GM12878 (cell line): ENCODE measurements around the gene CNOT2.

Experiments
- ASH2L ChIP-seq: fragments of 300-600, 200-600 bp; sonication (generic); IDR thresholded peaks from 2 replicates; pipeline ENCODE4 v1.6.1; 2017; ENCODE audit warnings: low read depth, mild to moderate bottlenecking, borderline replicate concordance
- BACH1 ChIP-seq: fragments of 450-650 bp; IDR thresholded peaks from 2 replicates; pipeline ENCODE4 v1.6.1; 2017; ENCODE audit warnings: mild to moderate bottlenecking, borderline replicate concordance
- CTCF ChIP-seq, 3 experiments: IDR thresholded peaks in 2 of 3; conservative IDR thresholded peaks in 1 of 3; 2 replicates each; pipeline ENCODE4 v1.5.1; 2011; ENCODE audit warnings: low read depth in 3 of 3, low read length in 3 of 3, mild to moderate bottlenecking in 3 of 3, control low read depth in 2 of 3, moderate library complexity in 2 of 3, inconsistent platforms in 1 of 3, mixed read lengths in 1 of 3; ENCODE audit not compliant: control insufficient read depth in 2 of 3, insufficient read depth in 1 of 3; ENCODE audit errors: extremely low read depth in 1 of 3
- MYC ChIP-seq: IDR thresholded peaks from 2 replicates; pipeline ENCODE4 v1.6.1; 2011; ENCODE audit warnings: mild to moderate bottlenecking, low read length, moderate library complexity, inconsistent platforms; ENCODE audit not compliant: insufficient read depth, insufficient replicate concordance, insufficient read length, severe bottlenecking
- NFIC ChIP-seq: IDR thresholded peaks from 2 replicates; pipeline ENCODE4 v1.6.1; 2012; ENCODE audit warnings: low read depth, mild to moderate bottlenecking, inconsistent platforms, low read length, moderate library complexity
- POLR2A ChIP-seq: IDR thresholded peaks from 2 replicates; pipeline ENCODE4 v1.6.1; 2011; ENCODE audit warnings: low read depth, mild to moderate bottlenecking, low read length
- POLR2AphosphoS5 ChIP-seq: IDR thresholded peaks from 2 replicates; pipeline ENCODE4 v1.6.1; 2011; ENCODE audit warnings: mild to moderate bottlenecking, low read length, inconsistent platforms
- RAD21 ChIP-seq: IDR thresholded peaks from 2 replicates; pipeline ENCODE4 v1.6.1; 2011; ENCODE audit warnings: mild to moderate bottlenecking, low read depth, low read length, moderate library complexity; ENCODE audit not compliant: insufficient read depth
- REST ChIP-seq: IDR thresholded peaks from 2 replicates; pipeline ENCODE4 v1.6.1; 2012; ENCODE audit warnings: mild to moderate bottlenecking, low read depth, low read length
- SIN3A ChIP-seq: IDR thresholded peaks from 2 replicates; pipeline ENCODE4 v1.6.1; 2012; ENCODE audit warnings: low read depth, low read length, improper control_type of control experiment
- ZBTB33 ChIP-seq: fragments of 450-650 bp; IDR thresholded peaks from 2 replicates; pipeline ENCODE4 v1.6.1; 2017; ENCODE audit warnings: mild to moderate bottlenecking

- TF ChIP-seq RAD21 (no peak), POLR2A (no peak), CTCF (IDR thresholded peaks at IDR 0.05 in 2 of 3, conservative IDR thresholded peaks at IDR 0.05 in 1 of 3; ENCODE audit: control insufficient read depth in 2 of 3, extremely low read depth in 1 of 3, insufficient read depth in 1 of 3, low read depth in 3 of 3, low read length in 3 of 3) (no peak), REST (no peak), POLR2AphosphoS5 (no peak), ZBTB33 (no peak), BACH1 (no peak), SIN3A (no peak), MYC (no peak), ASH2L (no peak), NFIC (no peak)
These were observed 25.8 kb upstream of the CNOT2 start for GRCh38 chr12:70217416-70217815.
